GM19035 (cell line): ENCODE data around the gene PLPPR2.
"Not testable (repeated sequence)": the region's sequence is repeated elsewhere in the genome, so short reads cannot be mapped to it uniquely, and the experiment has no call there.

Experiments
- ATAC-seq: cut with Tn5 transposase; IDR thresholded peaks from one replicate; pipeline ENCODE4 v1.9.1; 2021; ENCODE audit not compliant: unreplicated experiment

PLPPR2 gene

DNA sequence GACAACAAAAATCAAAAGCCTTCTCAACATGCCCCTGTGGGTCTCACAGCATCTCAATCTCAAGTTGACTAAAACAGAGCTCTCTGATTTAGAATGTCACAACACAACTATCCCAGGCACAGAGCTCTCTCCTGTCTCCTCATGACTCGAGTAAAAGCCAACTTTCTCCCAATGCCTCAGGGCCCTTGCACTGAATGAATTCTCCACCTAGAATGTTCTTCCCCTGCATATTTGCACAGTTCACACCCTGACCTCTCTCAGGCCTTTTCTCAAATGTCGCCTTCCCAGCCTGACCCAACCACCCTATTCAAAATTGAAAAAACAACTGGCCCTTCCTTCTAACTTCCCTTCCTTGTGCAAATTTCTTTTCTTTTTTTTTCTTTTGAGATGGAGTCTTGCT is 15.5 kb downstream of the PLPPR2 start:
- ATAC-seq: no peak

DNA sequence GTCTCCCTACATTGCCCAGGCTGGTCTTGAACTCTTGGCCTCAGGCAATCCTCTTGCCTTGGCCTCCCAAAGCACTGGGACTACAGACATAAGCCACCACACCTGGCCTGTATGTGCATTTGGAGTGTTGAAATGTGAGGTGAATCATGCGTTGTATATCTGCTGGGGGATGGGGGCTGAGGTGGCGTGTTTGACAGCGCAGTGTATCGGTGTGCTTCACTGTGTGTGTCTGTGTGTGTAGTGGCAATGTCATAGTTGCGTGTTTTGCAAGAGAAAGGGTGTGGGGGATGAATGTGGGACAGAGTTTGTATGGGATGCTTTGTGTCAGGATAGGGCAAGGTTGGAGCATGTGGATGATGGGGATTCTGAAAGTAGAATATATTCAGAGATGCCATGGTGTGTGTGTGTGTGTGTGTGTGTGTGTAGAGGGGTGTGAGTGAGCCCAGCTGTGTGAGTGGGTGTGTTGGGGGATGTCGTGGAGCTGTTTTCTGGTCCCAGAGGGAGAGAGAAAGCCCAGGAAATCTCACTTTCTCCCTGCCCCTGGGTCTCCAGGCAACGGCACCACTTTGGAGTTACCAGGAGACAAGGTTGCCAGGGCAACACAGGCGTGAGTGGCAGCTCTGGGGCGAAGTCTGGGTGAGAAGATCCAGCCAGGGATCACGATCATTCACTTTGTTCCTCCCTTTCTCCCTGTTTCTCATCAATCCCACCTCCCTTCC is 18.1 kb downstream of the PLPPR2 start:
- no peak for ATAC-seq

- no peak for ATAC-seq
Measured at GRCh38 chr19:11373885-11374432, 18.7 kb downstream of the PLPPR2 start.

DNA sequence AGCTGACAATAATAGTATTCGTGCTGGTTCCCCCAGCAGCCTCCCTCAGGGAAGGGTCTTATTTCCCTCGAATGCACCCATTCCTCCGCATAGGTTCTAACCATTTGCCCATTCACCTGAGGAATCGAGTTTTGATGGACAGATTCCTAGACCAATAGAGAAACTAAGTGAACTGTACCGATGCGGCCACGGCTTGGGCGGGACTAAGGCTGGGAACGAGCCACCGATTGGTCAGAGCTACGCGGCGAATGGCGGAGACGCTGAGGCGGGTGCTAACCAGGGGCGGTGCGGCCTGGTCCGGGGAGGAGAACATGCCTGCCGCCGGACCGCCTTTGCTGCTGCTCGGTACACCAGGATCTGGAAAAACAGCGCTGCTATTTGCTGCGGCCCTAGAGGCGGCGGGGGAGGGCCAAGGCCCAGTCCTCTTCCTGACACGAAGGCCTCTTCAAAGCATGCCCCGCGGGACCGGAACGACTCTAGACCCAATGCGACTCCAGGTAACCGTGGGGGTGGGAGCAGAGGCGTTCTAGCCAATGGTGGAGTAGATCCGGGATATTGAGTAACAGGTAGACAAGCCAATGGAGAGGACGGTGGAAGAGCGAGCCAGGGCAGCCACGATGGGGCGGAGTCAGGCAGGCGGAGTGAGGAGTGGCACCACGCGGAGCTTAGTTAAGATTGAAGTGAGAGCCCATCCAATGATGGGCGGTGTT is 19.4 kb downstream of the PLPPR2 start, which contains the start of gene SWSAP1:
Gene SWSAP1 (plus strand): TSS at position 234 of the 710 bp plus-strand sequence. CDS start 15 bp downstream, at position 249.
- ATAC-seq: peak; percentile 85

GRCh38 chr19:11375143-11375948 is 20.1 kb downstream of the PLPPR2 start:
- ATAC-seq: no peak

DNA sequence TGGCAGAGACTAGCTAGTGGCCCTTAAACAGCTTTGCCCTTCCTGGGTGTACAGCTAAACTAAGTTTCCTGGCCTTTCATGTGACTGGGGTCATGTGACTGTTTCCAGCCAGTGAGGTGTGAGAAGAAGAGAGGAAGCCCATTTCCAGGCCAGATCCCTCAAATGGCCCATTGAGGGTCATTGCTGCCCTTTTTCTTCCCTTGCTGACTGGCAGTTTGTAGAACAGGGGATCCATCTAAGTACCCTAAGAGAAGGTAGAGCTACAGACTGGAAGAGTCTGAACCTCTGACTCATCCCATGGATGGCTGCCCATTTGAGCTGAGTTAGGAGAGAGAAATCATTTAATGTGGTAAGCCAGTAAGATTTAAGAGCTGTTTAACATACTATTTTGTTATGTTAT is 22.0 kb downstream of the PLPPR2 start:
- no peak for ATAC-seq

DNA sequence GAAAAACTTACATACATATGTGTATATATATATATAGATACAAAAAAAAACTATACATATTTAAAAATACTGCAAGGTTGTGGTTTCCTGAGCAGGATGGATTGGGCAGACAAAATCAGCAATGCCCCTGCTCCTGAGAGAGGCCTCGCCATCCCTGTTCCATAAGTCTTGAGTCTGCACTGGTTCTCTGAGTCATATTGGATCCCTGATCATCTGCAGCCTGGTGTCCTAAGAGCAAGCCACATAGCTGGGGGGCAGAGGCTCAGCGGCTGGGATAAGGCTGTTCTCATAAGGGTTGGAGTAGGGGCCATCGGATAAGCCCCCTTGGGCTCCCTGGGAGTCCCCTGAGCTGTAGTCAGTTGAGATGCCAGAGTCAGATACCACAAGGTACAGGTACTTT is 22.5 kb downstream of the PLPPR2 start:
- ATAC-seq: no peak

- no peak for ATAC-seq
Measured at GRCh38 chr19:11378319-11379189, 23.3 kb downstream of the PLPPR2 start.

DNA sequence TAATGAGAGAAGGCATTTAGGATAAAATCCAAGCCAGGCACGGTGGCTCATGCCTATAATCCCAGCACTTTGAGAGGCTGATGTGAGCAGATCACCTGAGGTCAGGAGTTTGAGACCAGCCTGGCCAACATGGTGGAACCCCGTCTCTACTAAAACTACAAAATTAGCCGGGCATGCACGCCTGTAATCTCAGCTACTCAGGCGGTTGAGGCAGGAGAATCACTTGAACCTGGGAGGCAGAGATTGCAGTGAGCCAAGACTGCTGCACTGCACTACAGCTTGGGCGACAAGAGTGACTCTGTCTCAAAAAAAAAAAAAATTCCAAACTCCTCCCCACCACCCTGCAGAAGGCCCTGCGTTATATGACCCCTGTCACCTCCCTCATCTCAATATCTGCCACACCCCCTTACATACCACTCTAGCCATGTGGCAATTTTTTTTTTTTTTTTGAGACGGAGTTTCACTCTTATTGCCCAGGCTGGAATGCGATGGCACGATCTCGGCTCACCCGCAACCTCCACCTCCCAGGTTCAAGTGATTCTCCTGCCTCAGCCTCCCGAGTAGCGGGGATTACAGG is 24.1 kb downstream of the PLPPR2 start:
- ATAC-seq: not testable (repeated sequence)

DNA sequence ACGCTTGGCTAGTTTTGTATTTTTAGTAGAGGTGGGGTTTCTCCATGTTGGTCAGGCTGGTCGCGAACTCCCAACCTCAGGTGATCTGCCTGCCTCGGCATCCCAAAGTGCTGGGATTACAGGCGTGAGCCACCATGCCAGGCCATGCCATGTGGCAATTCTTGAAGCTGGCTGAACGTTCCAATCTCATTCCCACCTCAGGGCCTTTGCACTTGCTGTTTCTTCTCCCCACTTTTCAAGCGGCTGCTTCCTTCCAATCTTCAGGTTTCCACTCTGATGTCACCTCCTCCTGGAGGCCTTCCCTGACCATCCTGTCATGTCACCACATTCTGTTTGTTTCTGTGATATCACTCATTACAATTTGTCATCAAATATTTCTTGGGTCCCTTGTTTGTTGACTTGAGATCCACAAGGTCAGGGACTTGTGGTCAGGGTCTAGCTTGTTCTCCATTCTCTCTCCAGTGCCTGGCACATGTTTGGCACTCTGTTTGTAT is 24.7 kb downstream of the PLPPR2 start:
- ATAC-seq: no peak

GRCh38 chr19:11380653-11381537 is 25.7 kb downstream of the PLPPR2 start:
- peak; percentile 75 for ATAC-seq

DNA sequence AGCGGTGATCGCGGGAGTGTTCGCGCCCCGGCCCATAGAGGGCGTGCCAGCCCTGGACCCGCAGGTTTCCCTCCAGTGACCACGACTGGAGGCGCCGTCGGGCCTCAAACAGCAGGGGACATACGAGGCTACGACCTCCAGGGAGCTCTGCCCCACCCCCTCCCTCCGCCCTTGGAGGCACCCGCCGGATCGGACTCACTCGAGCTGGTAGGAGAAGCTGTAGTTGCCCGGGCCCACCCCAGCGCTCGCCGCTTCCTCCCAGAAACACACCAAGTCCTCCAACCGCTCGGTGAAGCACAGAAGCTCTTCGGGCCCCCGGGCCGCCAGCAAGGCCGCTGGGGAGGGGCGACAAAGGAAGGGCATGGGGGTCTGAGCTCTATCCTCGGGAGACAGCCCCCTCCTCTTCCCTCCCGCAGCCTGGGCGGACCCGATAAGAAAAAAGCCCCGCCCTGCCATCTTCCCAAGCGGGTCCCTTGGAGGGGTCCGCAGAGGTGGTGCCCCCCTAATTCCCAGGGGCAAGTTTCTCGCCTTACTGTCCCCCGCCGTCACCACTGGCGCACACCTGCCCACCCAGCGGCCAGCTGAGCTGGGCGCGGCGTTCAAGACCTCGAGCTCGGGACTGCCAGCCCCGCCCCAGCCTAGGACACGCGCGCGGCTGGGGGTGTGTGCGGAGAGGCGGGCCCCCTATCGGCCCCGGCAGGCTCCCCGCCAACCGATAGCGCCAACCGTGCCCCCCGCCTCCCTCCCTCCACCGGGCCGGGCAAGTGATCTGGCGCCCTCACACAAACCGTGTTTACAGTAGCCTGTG is 27.9 kb downstream of the PLPPR2 start:
- no peak for ATAC-seq

- ATAC-seq: no peak
Measured at GRCh38 chr19:11383706-11384048, 28.4 kb downstream of the PLPPR2 start.

GRCh38 chr19:11384778-11385129 is 29.5 kb downstream of the PLPPR2 start:
- no peak for ATAC-seq

DNA sequence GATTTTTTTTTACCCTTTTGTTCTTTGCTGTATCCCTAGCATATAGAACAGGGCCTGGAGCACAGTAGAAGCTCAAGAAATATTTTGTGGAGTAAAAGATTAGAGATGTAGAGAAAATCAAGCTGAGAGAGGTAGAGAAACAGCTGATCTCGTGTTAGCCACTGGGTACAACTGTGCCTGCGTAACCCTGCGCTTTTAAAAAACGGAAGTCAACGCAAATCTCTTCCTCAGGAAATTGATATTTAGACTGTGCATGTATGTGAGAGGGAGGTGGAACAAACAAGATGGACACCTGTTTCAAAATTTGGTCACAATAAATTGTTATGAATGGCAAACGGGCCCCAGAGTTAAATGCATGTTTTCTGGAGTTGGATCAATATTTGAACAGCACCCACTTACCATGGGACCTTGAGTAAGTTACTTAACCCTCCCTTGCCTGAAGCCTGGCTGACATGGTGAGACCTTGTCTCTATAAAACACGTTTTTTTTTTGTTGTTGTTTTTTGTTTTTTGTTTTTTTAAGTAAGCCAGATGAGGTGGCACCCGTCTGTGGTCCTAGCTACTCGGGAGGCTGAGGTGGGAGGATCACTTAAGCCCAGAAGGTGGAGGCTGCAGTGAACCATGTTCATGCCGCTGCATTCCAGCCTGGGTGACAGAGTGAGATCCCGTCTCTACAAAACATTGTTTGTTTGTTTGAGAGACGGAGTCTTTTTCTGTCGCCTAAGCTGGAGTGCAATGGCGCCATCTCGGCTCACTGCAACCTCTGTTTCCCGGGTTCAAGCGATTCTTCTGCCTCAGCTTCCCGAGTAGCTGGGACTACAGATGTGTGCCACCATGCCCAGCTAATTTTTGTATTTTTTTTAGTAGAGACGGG is 32.2 kb downstream of the PLPPR2 start:
- no peak for ATAC-seq

GRCh38 chr19:11390359-11390758 is 35.1 kb downstream of the PLPPR2 start:
- no peak for ATAC-seq

- no peak for ATAC-seq
Measured at GRCh38 chr19:11390933-11391680, 35.9 kb downstream of the PLPPR2 start.
